Dermis microvascular lymphatic vessel endothelial cell (primary cell): Measurements from ENCODE around the gene SIPA1. TPM values are rescaled to one million over a fixed set of nuclear protein-coding genes. Genes with fewer than 3 reads are reported as not detected.

Experiments used
- DNase-seq, 2 donors: peaks; one replicate each; pipeline versions ENCODE4 v3.0.0 to v3.0.0-alpha.2; 2010; ENCODE audit warnings: low read depth in 2 of 2
- total RNA-seq: library from RNA; depleted of rRNA; stranded (reverse); fragments of >200 nt; gene quantifications from 2 replicates; pipeline ENCODE4 v1.2.1, GENCODE V29; 2014

The SIPA1 gene, protein sequence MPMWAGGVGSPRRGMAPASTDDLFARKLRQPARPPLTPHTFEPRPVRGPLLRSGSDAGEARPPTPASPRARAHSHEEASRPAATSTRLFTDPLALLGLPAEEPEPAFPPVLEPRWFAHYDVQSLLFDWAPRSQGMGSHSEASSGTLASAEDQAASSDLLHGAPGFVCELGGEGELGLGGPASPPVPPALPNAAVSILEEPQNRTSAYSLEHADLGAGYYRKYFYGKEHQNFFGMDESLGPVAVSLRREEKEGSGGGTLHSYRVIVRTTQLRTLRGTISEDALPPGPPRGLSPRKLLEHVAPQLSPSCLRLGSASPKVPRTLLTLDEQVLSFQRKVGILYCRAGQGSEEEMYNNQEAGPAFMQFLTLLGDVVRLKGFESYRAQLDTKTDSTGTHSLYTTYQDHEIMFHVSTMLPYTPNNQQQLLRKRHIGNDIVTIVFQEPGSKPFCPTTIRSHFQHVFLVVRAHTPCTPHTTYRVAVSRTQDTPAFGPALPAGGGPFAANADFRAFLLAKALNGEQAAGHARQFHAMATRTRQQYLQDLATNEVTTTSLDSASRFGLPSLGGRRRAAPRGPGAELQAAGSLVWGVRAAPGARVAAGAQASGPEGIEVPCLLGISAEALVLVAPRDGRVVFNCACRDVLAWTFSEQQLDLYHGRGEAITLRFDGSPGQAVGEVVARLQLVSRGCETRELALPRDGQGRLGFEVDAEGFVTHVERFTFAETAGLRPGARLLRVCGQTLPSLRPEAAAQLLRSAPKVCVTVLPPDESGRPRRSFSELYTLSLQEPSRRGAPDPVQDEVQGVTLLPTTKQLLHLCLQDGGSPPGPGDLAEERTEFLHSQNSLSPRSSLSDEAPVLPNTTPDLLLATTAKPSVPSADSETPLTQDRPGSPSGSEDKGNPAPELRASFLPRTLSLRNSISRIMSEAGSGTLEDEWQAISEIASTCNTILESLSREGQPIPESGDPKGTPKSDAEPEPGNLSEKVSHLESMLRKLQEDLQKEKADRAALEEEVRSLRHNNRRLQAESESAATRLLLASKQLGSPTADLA
- 54.0 and 56.0 TPM in 2 replicates for total RNA-seq

DNA sequence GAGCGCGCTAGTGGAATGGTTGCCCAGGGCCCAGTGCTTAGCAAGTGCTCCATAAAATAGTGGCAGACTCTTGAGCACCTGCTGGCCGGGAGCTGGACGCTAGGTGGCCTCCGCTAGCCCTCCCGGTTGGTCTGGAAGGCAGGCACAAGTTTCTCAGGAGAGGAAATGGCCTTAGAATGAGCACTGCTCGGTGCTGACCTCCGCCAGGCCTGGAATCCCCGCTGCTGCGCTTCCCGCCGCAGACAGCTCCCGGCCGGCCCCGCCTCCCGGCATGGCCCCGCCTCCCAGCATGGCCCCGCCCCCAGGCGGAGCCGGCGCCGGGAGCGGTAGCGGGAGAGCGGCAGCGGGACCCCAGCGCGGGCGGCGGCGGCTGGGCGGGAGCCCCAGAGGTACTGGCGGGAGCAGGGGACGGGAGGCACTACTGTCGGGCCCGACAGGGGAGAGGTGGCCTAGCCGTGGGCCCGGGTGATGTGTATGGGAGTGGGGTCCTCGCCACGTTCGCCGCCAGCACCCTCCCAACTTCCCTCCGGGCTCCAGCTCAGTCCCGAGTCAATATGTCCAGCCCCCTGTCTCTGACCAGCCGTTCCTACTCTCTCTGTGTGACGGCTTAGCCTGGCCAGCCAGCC lies at the start of gene SIPA1:
TSS of gene SIPA1 (plus strand) at position 308 of the 626 bp plus-strand sequence. CDS start 2,821 bp downstream, outside the sequence.
- peak; percentile 82 to 95 for DNase-seq

DNA sequence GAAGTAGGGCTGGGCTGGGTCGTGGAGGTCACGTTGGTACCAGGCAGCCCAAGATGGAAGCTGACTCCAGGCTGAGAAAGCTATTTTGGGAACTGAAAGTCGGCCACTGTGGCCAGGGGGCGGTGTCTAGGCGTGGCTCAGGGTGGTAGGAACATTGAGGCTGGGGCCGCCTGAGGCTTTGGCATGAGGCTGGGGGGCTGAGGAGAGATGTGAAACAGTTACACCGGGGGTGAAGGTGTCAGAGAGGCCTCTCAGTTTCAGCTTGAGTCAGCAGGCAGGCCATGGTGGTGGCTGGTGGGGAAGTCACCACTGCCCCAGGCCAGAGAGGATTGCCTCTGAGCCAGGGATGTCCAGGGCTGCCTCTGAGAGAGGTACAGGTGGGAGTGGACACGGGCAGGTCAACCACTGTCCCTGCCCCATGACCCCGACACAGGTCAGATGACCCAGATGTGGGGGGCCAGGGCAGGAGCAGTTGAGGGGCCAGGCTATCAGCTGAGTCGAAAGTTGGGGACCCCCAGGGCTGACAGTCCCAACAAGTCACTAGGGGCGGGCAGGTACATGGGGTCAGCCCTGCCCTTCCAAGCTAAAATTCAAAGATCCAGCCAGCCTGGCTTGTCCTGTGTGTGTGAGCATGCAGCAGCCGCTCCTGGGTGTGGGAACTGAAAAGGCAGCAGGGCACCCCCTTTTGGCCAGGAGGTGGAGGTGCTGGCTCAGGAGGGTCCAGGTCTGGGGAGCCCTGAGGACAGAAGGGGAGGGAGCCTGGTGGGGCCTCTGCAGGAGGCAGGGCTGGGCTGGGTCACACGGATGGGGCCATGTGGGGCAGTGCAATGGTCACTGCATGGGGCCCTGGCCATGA lies 49.5 kb upstream of the SIPA1 start:
- peak; percentile 51 to 79 for DNase-seq

- no peak for DNase-seq
These were observed 48.3 kb upstream of the SIPA1 start for GRCh38 chr11:65589444-65590239.

DNA sequence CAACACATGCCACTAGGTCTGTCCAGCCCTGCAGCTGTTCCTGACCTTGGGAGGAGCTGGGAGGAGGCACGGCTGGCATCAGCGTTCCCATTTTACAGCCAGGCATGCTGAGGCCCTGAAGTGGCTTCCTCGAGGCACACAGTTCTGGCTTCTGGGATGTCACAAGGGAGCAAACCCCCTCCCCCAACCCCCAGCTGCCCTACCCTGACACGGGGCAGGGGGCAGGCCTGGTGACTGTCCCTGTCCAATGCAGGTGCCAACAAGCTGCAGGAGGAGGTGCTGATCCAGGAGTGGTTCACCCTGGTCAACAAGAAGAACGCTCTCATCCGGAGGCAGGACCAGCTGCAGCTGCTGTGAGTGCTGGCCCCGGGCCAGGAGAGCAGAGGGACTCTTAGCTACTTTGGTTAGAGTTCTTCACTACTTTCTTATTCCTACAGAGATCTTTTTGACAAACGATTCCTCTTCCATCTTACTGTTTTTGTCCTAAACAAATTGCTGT lies 47.6 kb upstream of the SIPA1 start:
- DNase-seq: no peak

- peak in 1 of 2 donors; percentile 86 for DNase-seq
These were observed 45.7 kb upstream of the SIPA1 start for GRCh38 chr11:65591939-65592857.

GRCh38 chr11:65592858-65593517 lies 44.9 kb upstream of the SIPA1 start:
- no peak for DNase-seq

DNA sequence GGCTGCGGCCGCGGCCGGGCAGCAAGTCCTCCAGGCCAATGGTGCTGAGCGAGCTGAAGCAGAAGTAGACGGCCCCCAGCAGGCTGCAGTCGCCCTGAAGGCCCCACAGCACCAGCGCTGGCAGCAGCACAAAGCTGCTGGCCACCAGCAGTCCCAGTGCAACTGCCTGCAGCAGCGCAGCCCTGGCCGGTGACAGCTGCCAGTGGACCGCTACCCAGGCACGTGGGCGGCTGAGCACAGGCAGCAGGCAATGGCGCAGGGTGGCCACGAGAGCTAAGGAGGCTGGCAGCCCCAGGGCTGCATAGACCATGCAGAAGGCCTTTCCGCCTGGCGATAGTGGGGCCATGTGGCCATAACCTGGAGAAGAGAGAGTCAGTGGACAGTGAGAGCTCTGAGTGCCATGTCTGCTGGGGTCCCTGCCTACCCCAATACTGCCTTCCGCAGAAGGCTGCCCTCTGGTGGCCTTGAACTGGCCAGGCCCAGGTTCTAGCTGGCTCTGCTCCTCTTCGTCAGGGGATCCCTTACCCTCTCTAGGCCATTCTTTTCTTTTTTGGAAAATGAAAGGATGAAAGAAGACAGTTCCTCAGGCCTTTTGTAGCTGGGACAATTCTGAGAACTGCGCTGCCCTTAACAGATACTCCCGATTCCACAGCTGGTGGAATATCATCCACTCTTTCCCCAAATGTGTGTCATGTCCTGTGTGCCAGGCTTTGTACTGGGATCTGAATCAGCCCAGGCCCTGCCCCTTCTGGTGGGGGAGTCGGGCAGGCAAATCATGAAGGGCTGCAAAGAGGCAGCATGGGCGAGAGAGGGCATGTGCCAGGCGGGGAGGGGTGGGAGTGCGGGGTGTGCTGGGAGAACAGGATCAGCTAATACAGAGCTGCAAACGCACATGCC lies 44.1 kb upstream of the SIPA1 start:
- peak in 1 of 2 donors; percentile 45 for DNase-seq

- DNase-seq: no peak
These were observed 42.8 kb upstream of the SIPA1 start for GRCh38 chr11:65595131-65595530.

- DNase-seq: no peak
These were observed 42.2 kb upstream of the SIPA1 start, which contains the start of gene KCNK7 for GRCh38 chr11:65595543-65596281. Gene KCNK7, minus strand, starts transcription at chr11:65595800. Its CDS starts 28 bp downstream, at chr11:65595772.

DNA sequence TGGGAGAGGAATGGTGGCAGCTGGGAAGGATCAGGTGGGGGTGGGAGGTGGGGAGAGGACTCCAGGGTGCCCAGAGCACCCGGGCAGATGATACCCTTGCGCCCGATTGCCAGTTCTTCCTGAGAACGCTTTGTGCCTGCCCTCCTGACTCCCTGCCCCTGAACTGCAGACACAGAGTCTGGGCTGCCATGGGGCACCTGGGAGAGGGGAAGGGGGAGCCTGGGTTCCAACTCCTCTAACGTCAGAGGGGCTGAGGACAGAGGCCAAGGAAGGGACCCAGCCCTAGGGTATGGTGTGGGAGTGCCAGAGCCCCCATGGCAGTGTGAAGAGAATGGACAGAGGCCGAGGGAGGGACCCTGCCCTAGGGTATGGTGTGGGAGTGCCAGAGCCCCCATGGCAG lies 41.4 kb upstream of the SIPA1 start:
- no peak for DNase-seq

DNA sequence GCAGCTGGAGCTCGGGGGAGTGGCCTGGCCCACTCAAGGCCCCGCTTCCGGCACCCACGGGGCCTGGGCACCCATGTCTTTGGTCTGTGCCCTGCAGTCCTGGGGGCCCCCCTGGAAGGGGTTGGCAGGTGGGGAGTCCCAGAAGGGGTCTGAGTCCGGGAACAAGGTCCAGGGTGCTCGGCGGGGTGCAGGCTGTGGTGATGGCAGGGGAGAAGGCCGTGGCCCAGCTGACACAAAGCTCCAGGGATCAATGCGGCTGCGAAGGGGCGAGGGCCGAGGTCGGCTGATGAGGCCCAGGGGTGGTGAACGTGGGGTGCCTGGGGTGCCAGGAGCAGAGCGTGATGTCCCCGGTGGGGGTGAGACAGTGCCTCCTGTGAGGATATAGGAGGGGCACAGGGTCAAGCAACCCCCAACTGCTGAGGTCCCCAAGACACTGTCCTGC lies 39.6 kb upstream of the SIPA1 start:
- DNase-seq: no peak

DNA sequence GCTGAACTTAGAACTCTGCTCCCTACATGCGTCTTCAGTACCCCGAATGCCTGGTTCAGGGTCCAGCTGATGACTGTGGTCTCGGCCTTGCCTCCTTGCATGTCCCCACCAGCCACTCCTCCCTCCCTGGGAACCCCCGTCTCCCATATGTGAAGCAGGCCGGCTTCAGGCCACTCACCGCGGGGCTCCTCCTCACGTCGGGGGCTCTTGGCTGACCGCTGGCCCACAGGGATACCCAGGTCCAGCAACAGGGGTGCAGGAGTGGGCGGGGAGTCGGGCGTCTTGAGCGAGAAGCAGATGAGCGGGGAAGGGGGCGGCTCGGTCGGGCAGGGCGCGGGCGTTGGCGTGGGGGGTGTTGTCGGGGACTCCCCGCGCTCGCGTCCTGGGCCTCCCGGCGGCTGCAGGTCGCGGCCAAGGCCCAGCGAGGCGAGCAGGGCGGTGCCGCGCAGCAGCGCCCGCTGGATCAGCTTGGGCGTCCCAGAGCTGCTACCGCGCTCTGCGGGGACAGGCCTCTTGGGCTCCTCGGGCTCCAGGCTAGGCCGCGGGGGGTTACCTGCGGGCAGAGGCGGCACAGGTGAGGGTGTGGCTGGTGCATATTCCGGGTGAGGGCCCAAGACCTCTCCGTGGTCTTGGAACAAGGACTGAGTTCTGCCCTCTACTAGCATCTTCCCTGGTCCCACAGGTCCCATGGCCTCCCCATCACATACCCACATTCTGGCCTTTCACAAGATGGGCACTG lies 38.5 kb upstream of the SIPA1 start:
- no peak for DNase-seq

DNA sequence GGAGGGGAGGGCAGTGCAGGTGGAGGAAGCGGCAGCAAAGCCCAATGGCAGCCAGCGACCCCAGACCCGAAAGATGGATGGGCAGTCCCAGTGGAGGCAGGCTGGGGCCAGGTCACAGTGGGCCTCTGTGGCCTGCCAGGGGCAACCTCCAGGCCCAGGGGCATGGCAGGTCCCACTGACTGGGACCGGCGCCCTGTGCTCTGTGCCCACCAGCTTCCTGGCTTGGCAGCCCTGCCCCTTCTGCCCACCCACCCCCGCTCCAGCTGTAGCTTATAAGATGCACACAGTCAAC lies 38.0 kb upstream of the SIPA1 start:
- DNase-seq: no peak

DNA sequence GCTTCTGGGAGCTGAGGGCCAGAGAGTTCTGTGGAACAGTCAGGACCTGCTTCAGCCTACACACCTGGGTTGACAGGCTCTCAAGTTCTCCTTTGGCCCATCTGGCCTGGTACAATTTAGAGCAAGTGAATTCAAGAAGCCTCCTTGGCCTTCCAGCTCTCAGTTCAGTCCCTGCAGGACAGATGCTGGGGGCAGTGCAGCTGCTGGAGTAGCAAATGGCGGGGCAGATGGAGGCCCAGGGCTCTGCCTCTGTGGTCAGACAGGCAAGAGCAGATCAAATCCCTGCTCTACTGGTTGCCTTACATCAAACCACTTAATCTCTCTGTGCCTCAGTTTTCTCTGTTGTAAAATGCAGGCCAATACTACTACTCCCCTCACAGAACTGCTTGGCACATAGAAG lies 33.6 kb upstream of the SIPA1 start:
- DNase-seq: no peak

DNA sequence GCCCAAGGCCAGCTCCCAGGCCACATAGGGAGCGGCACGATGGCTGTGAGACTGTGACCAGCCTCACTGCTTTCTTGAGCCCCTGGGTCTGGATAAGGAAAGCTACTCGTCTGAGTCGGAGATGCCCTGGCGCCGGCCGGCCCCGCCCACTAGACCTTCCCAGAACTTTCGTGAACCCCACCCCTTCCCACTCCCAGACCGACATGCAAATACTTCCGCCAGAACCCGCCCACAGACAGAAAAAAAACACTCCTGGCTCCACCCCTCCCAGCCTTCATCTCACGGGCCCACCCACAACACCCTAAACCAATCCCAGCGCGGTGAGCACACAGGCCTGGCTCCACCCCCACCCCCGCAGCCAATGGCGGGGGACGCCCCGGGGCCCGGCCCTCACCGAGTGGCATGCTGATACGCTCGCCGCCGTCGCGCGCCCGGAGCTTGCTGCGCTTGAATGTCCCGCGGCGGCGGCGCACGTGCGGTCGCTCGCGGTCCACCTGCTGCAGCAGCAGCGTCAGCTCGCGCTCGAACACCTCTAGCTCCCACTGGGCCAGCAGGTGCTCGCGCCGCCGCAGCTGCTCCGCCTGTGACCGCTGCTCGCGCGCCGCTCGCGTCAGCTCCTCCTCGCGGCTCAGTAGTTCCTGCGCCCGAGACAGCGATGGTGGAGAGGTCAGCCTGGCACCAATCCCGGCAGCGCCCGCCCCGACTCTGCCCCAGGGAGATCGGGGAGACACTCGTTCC lies 30.9 kb upstream of the SIPA1 start:
- peak in 1 of 2 donors; percentile 78 for DNase-seq
